CD14-positive monocyte (primary cell): ENCODE results near the gene SLC6A8. TPM values are rescaled to one million over a fixed set of nuclear protein-coding genes. Genes with fewer than 3 reads are reported as not detected.
A peak's percentile ranks its signal among the peaks of the same experiment; 100 is the strongest.

Experiments
- DNase-seq, 3 donors: peaks; one replicate each; pipeline ENCODE4 v3.0.0-alpha.2; 2011 to 2022
- H2AFZ ChIP-seq: 2 replicates; pipeline ENCODE4 v1.6.0; 2012; ENCODE audit warnings: mild to moderate bottlenecking, low read depth, low read length, inconsistent platforms; ENCODE audit not compliant: insufficient read depth, poor library complexity, severe bottlenecking
- H3K27ac ChIP-seq, 2 donors: 1 replicate in 1 of 2; 2 replicates in 1 of 2; pipeline ENCODE4 v1.5.1; 2012 to 2013; ENCODE audit warnings: low read length in 2 of 2, control low read depth in 1 of 2, inconsistent platforms in 1 of 2, low read depth in 1 of 2, mild to moderate bottlenecking in 1 of 2
- H3K27me3 ChIP-seq, 2 donors: one replicate each; pipeline versions ENCODE4 v1.6.0 to v1.6.1; 2011 to 2013; ENCODE audit warnings: low read length in 2 of 2; ENCODE audit not compliant: control insufficient read depth in 2 of 2, insufficient read depth in 2 of 2
- H3K36me3 ChIP-seq, 2 donors: replicated peaks in 1 of 2; 1 replicate in 1 of 2; 2 replicates in 1 of 2; pipeline versions ENCODE4 v1.5.1 to v1.6.1; 2012 to 2013; ENCODE audit warnings: low read length in 2 of 2, control low read depth in 1 of 2, inconsistent platforms in 1 of 2, mild to moderate bottlenecking in 1 of 2; ENCODE audit not compliant: insufficient read depth in 2 of 2, control insufficient read depth in 1 of 2
- H3K4me1 ChIP-seq, 2 donors: 1 replicate in 1 of 2; 2 replicates in 1 of 2; pipeline versions ENCODE4 v1.5.1 to v1.6.1; 2012 to 2013; ENCODE audit warnings: low read length in 2 of 2, control low read depth in 1 of 2, inconsistent platforms in 1 of 2, mild to moderate bottlenecking in 1 of 2, moderate library complexity in 1 of 2; ENCODE audit not compliant: insufficient read depth in 2 of 2, control insufficient read depth in 1 of 2
- H3K4me2 ChIP-seq: replicated peaks from 2 replicates; pipeline ENCODE3; 2012; ENCODE audit warnings: low read length, moderate library complexity, mild to moderate bottlenecking; ENCODE audit not compliant: poor library complexity, severe bottlenecking; ENCODE audit errors: extremely low read depth
- H3K4me3 ChIP-seq, 3 experiments: fragments of 200-600 bp in 1 of 3; sonication (generic) in 1 of 3; replicated peaks in 1 of 3; 1 replicate in 2 of 3; 2 replicates in 1 of 3; pipeline ENCODE4 v1.5.1; 2011 to 2013; ENCODE audit warnings: low read length in 3 of 3, mild to moderate bottlenecking in 3 of 3, control low read depth in 2 of 3, low read depth in 2 of 3, inconsistent platforms in 1 of 3, moderate library complexity in 1 of 3
- H3K79me2 ChIP-seq: 2 replicates; pipeline ENCODE4 v1.6.0; 2012; ENCODE audit warnings: mild to moderate bottlenecking, control low read depth, inconsistent platforms, low read length, moderate library complexity; ENCODE audit not compliant: insufficient read depth
- H3K9ac ChIP-seq: 2 replicates; pipeline ENCODE4 v1.6.0; 2017; ENCODE audit warnings: low read length, mild to moderate bottlenecking; ENCODE audit not compliant: insufficient read depth, poor library complexity, severe bottlenecking
- H3K9me3 ChIP-seq, 2 donors: replicated peaks in 1 of 2; 1 replicate in 1 of 2; 2 replicates in 1 of 2; pipeline versions ENCODE4 v1.5.1 to v1.6.1; 2012 to 2013; ENCODE audit warnings: low read length in 2 of 2, control low read depth in 1 of 2; ENCODE audit not compliant: control insufficient read depth in 1 of 2, insufficient read depth in 1 of 2
- H4K20me1 ChIP-seq: 2 replicates; pipeline ENCODE4 v1.6.0; 2012; ENCODE audit warnings: mild to moderate bottlenecking, low read length, control low read depth, moderate library complexity; ENCODE audit not compliant: insufficient read depth
- H3K27ac Mint-ChIP-seq, 7 donors: one replicate each; pipeline ENCODE4 v1.8.0; 2020; ENCODE audit warnings: mild to moderate bottlenecking in 7 of 7, mixed read lengths in 7 of 7, moderate library complexity in 6 of 7, inconsistent platforms in 2 of 7
- H3K27me3 Mint-ChIP-seq, 3 donors: one replicate each; pipeline ENCODE4 v1.8.0; 2021 to 2022; ENCODE audit warnings: low read depth in 3 of 3, mild to moderate bottlenecking in 3 of 3, mixed read lengths in 3 of 3, moderate library complexity in 3 of 3, inconsistent platforms in 1 of 3
- H3K36me3 Mint-ChIP-seq, 2 donors: one replicate each; pipeline ENCODE4 v1.8.0; 2020; ENCODE audit warnings: mixed read lengths in 2 of 2, inconsistent platforms in 1 of 2, mild to moderate bottlenecking in 1 of 2
- H3K4me1 Mint-ChIP-seq: one replicate; pipeline ENCODE4 v1.8.0; 2020; ENCODE audit warnings: mild to moderate bottlenecking, mixed read lengths
- H3K4me3 Mint-ChIP-seq, 2 donors: one replicate each; pipeline ENCODE4 v1.8.0; 2020; ENCODE audit warnings: mild to moderate bottlenecking in 2 of 2, mixed read lengths in 2 of 2, moderate library complexity in 1 of 2
- H3K9me3 Mint-ChIP-seq, 7 donors: one replicate each; pipeline ENCODE4 v1.8.0; 2020 to 2022; ENCODE audit warnings: mixed read lengths in 7 of 7, mild to moderate bottlenecking in 6 of 7, moderate library complexity in 6 of 7, inconsistent platforms in 2 of 7
- WGBS: methylation state at CpG from one replicate; pipeline ENCODE4 v1.1.5; 2013; ENCODE audit warnings: missing lambda C conversion rate; ENCODE audit not compliant: insufficient coverage; 5-methylcytosine and 5-hydroxymethylcytosine counted together
- intact Hi-C, 2 donors: fragments of 100-400 bp; cut with micrococcal nuclease; formaldehyde crosslinking; loops; one replicate each; pipeline versions ENCODE4 v1.15.0 to v1.15.1; 2023
- polyA plus RNA-seq, 3 donors: library from polyadenylated mRNA; depleted of rRNA in 1 of 3; unstranded in 2 of 3; stranded (reverse) in 1 of 3; fragments of 300-500 nt in 2 of 3; fragments of >200 nt in 1 of 3; fragmentation: Illumina TruSeq in 2 of 3; gene quantifications; 1 replicate in 2 of 3; 2 replicates in 1 of 3; pipeline ENCODE4 v1.2.3, GENCODE V29; 2012 to 2021
- TF ChIP-seq, protein P1 (sequence below): fragments of 200-600 bp; IDR thresholded peaks from one replicate; pipeline ENCODE4 v1.8.0; 2022; ENCODE audit warnings: antibody characterized with exemption, mild to moderate bottlenecking

Gene SLC6A8
- polyA plus RNA-seq, 3 donors, result 0.23 to 5.6 (median 0.85) TPM

DNA sequence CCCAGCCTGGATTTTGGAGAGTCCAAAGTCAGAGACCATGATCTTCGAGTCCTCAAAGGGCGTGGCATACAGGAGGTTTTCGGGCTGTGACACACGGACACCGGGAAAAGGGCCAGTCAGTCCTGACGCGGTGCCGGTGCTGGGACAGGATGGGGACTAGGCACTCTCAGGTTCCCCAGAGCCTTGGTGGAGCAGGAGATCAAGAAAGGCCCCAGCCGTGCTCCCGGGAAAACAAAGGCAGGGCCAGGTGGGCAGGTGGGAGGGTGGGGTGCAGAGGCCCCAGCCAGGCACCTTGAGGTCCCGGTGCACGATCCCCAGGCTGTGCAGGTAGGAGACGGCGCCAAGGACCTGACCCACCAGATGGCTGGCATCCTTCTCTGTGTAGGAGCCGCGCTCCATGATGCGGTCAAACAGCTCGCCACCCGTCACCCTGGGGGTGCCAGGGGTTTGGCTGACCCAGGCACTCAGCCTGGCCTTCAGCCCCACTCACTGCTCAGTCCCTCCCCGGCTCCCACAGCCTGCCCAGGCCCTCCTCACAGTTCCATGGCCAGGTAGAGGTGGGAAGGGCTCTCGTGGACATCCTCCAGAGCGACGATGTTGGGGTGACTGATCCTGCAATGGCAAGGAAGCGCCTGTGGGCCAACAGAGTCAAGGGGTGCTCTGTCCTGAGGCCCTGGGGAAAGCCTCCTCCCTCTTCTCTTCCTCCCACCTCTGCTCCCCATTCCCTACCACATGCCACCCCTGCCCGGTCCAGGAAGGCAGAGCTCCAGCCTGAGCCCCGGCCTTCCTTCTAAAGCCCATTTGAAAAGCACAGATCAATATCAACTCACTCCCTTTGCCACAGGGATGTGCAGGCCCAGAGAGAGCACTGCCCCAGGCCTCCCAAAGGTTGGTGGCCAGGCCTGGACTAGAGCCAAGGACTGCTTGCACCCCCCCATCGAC lies 15.9 kb upstream of the SLC6A8 start:
- Histone ChIP-seq H3K79me2 (no peaks in the 10 kb centered on the region), H2AFZ (no peak overlapping the region), H3K4me3 (no peak overlapping the region), H3K4me1 (no peaks in the 10 kb centered on the region), H4K20me1 (no peaks in the 10 kb centered on the region), H3K4me2 (no peak overlapping the region), H3K9me3 (no peaks in the 10 kb centered on the region), H3K36me3 (no peaks in the 10 kb centered on the region), H3K27ac (no peak overlapping the region), H3K27me3 (peaks cover 0 to 30% of the 10 kb centered on the region in 2 donors), H3K9ac (no peak overlapping the region)
- peaks cover 24 to 44% (median 41%) of the 10 kb centered on the region in 3 donors for H3K27me3 Mint-ChIP-seq
- WGBS, result 98% methylated on average over 9 of the region's 27 CpGs
- intact Hi-C loops, result no loop called here
- TF ChIP-seq, protein P1, sequence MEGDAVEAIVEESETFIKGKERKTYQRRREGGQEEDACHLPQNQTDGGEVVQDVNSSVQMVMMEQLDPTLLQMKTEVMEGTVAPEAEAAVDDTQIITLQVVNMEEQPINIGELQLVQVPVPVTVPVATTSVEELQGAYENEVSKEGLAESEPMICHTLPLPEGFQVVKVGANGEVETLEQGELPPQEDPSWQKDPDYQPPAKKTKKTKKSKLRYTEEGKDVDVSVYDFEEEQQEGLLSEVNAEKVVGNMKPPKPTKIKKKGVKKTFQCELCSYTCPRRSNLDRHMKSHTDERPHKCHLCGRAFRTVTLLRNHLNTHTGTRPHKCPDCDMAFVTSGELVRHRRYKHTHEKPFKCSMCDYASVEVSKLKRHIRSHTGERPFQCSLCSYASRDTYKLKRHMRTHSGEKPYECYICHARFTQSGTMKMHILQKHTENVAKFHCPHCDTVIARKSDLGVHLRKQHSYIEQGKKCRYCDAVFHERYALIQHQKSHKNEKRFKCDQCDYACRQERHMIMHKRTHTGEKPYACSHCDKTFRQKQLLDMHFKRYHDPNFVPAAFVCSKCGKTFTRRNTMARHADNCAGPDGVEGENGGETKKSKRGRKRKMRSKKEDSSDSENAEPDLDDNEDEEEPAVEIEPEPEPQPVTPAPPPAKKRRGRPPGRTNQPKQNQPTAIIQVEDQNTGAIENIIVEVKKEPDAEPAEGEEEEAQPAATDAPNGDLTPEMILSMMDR, result no peak
- H3K4me3 Mint-ChIP-seq, result peak overlapping the region in 1 of 2 donors; percentile 48
- H3K27ac Mint-ChIP-seq, result peak overlapping the region in 1 of 7 donors; percentile 36
- peaks cover 7% of the 10 kb centered on the region for H3K4me1 Mint-ChIP-seq
- H3K9me3 Mint-ChIP-seq, result peaks cover 0 to 21% (median 5%) of the 10 kb centered on the region in 7 donors
- H3K36me3 Mint-ChIP-seq, result no peaks in the 10 kb centered on the region
- DNase-seq, result no peak

GRCh38 chrX:153672531-153673427 lies 14.9 kb upstream of the SLC6A8 start:
- Histone ChIP-seq H2AFZ (no peak overlapping the region), H3K9ac (no peak overlapping the region), H3K36me3 (no peaks in the 10 kb centered on the region), H3K79me2 (no peaks in the 10 kb centered on the region), H3K4me3 (no peak overlapping the region), H3K27me3 (peaks cover 0 to 30% of the 10 kb centered on the region in 2 donors), H3K27ac (no peak overlapping the region), H3K4me2 (no peak overlapping the region), H4K20me1 (no peaks in the 10 kb centered on the region), H3K4me1 (no peaks in the 10 kb centered on the region), H3K9me3 (no peaks in the 10 kb centered on the region)
- Mint-ChIP-seq H3K36me3 (no peaks in the 10 kb centered on the region), H3K4me1 (peaks cover 6% of the 10 kb centered on the region), H3K4me3 (peak overlapping the region in 1 of 2 donors; percentile 77), H3K27me3 (peaks cover 19 to 42% (median 36%) of the 10 kb centered on the region in 3 donors), H3K27ac (peak overlapping the region in 1 of 7 donors; percentile 36), H3K9me3 (peaks cover 0 to 19% (median 5%) of the 10 kb centered on the region in 7 donors)
- 11% methylated on average over 7 of the region's 53 CpGs for WGBS
- intact Hi-C loops, result no loop called here
- DNase-seq, result no peak
- TF ChIP-seq, protein P1, result no peak
